ENCODE data around the gene GPR108. TPM values are rescaled to one million over a fixed set of nuclear protein-coding genes. Genes with fewer than 3 reads are reported as not detected.
"Not testable (repeated sequence)": the region's sequence is repeated elsewhere in the genome, so short reads cannot be mapped to it uniquely, and the experiment has no call there.

The GPR108 gene
- total RNA-seq, 2 donors from 2014 or later: 124 to 128 TPM

- ATAC-seq (no peak), DNase-seq (no peak)
- intact Hi-C loops (cut with DNase I, micrococcal nuclease): no loop called here
Measured at GRCh38 chr19:6713773-6714692, 23.3 kb downstream of the GPR108 start.

- intact Hi-C loops (cut with DNase I, micrococcal nuclease): no loop called here
- ATAC-seq (no peak), DNase-seq (no peak)
Measured at GRCh38 chr19:6712692-6713670, 24.4 kb downstream of the GPR108 start.

GRCh38 chr19:6712231-6712630 lies 25.1 kb downstream of the GPR108 start:
- no peak for DNase-seq
- intact Hi-C loops (cut with DNase I, micrococcal nuclease): no loop called here
- no peak for ATAC-seq

- no peak for ATAC-seq
- intact Hi-C loops (cut with DNase I, micrococcal nuclease): no loop called here
Measured at GRCh38 chr19:6711605-6712004, 25.8 kb downstream of the GPR108 start.

GRCh38 chr19:6711078-6711361 lies 26.4 kb downstream of the GPR108 start:
- DNase-seq (no peak), ATAC-seq (no peak)
- intact Hi-C loops (cut with DNase I, micrococcal nuclease): no loop called here

More at GRCh38 chr19:6711605-6712004, 25.8 kb downstream of the GPR108 start:
- no peak for DNase-seq

- intact Hi-C loops (cut with DNase I, micrococcal nuclease): no loop called here
- ATAC-seq (no peak), DNase-seq (no peak)
Measured at GRCh38 chr19:6710273-6711077, 26.9 kb downstream of the GPR108 start.

GRCh38 chr19:6709549-6709948 lies 27.8 kb downstream of the GPR108 start:
- ATAC-seq: no peak
- no peak for DNase-seq
- intact Hi-C loops (cut with DNase I, micrococcal nuclease): no loop called here

- ATAC-seq; DNase-seq; intact Hi-C loops (cut with DNase I, micrococcal nuclease): not testable (repeated sequence)
Measured at GRCh38 chr19:6708913-6709312, 28.5 kb downstream of the GPR108 start.

GRCh38 chr19:6708346-6708745 lies 29.0 kb downstream of the GPR108 start:
- intact Hi-C loops (cut with DNase I, micrococcal nuclease): no loop called here
- DNase-seq: no peak
- ATAC-seq: no peak

GRCh38 chr19:6707658-6708018 lies 29.7 kb downstream of the GPR108 start:
- no peak for ATAC-seq
- DNase-seq: no peak
- intact Hi-C loops (cut with DNase I, micrococcal nuclease): no loop called here

GRCh38 chr19:6707011-6707657 lies 30.2 kb downstream of the GPR108 start:
- intact Hi-C loops (cut with DNase I, micrococcal nuclease): no loop called here
- ATAC-seq (no peak), DNase-seq (no peak)

GRCh38 chr19:6706633-6706958 lies 30.8 kb downstream of the GPR108 start:
- DNase-seq: no peak
- intact Hi-C loops (cut with DNase I, micrococcal nuclease): no loop called here
- no peak for ATAC-seq

- intact Hi-C loops (cut with DNase I, micrococcal nuclease): no loop called here
- DNase-seq (no peak), ATAC-seq (no peak)
Measured at GRCh38 chr19:6705931-6706632, 31.3 kb downstream of the GPR108 start.

- ATAC-seq (no peak), DNase-seq (no peak)
- intact Hi-C loops (cut with DNase I, micrococcal nuclease): no loop called here
Measured at GRCh38 chr19:6700586-6701316, 36.6 kb downstream of the GPR108 start.

GRCh38 chr19:6699935-6700334 lies 37.4 kb downstream of the GPR108 start:
- intact Hi-C loops (cut with DNase I, micrococcal nuclease): no loop called here
- DNase-seq: no peak
- ATAC-seq: no peak

GRCh38 chr19:6697291-6697690 lies 40.1 kb downstream of the GPR108 start:
- DNase-seq: no peak
- intact Hi-C loops (cut with DNase I, micrococcal nuclease): no loop called here
- ATAC-seq: no peak

- ATAC-seq (no peak), DNase-seq (no peak)
- intact Hi-C loops (cut with DNase I, micrococcal nuclease): no loop called here
Measured at GRCh38 chr19:6696239-6696820, 41.0 kb downstream of the GPR108 start.

Measured in left colon (tissue), 2 donors.